T-helper 1 cell treated with Interleukin-12 subunit alpha and Interleukin-12 subunit beta and Interleukin-4 antibody, amounts not matched to agents 30 μg/mL and 1 μg/mL, for 36 hours (primary cell): ENCODE results near the gene ARHGAP5.

Experiments used
- H3K27ac Mint-ChIP-seq: one replicate; pipeline ENCODE4 v1.8.0; 2021; ENCODE audit warnings: mild to moderate bottlenecking, mixed read lengths
- H3K27me3 Mint-ChIP-seq: one replicate; pipeline ENCODE4 v1.8.0; 2021; ENCODE audit warnings: low read depth, mixed read lengths
- H3K36me3 Mint-ChIP-seq: one replicate; pipeline ENCODE4 v1.8.0; 2021; ENCODE audit warnings: low read depth, mixed read lengths
- H3K4me1 Mint-ChIP-seq: one replicate; pipeline ENCODE4 v1.8.0; 2021; ENCODE audit warnings: low read depth, mixed read lengths
- H3K4me3 Mint-ChIP-seq: one replicate; pipeline ENCODE4 v1.8.0; 2021; ENCODE audit warnings: mild to moderate bottlenecking, moderate library complexity, mixed read lengths
- H3K9me3 Mint-ChIP-seq: one replicate; pipeline ENCODE4 v1.8.0; 2021; ENCODE audit warnings: mixed read lengths

The ARHGAP5 gene

GRCh38 chr14:32068708-32069107 is 8.4 kb upstream of the ARHGAP5 start:
- no peak overlapping the region for H3K27ac Mint-ChIP-seq
- H3K4me1 Mint-ChIP-seq = peaks cover under 1% of the 10 kb centered on the region
- no peak overlapping the region for H3K4me3 Mint-ChIP-seq
- H3K9me3 Mint-ChIP-seq = no peaks in the 10 kb centered on the region
- H3K27me3 Mint-ChIP-seq = peaks cover 7% of the 10 kb centered on the region
- no peaks in the 10 kb centered on the region for H3K36me3 Mint-ChIP-seq

GRCh38 chr14:32070282-32070681 is 6.8 kb upstream of the ARHGAP5 start:
- peaks cover 19% of the 10 kb centered on the region for H3K27me3 Mint-ChIP-seq
- peaks cover 2% of the 10 kb centered on the region for H3K4me1 Mint-ChIP-seq
- H3K9me3 Mint-ChIP-seq = no peaks in the 10 kb centered on the region
- no peak overlapping the region for H3K27ac Mint-ChIP-seq
- H3K36me3 Mint-ChIP-seq = no peaks in the 10 kb centered on the region
- H3K4me3 Mint-ChIP-seq = no peak overlapping the region

- Mint-ChIP-seq H3K4me3 (no peak overlapping the region), H3K27ac (no peak overlapping the region), H3K4me1 (peaks cover 7% of the 10 kb centered on the region), H3K27me3 (peaks cover 23% of the 10 kb centered on the region), H3K9me3 (no peaks in the 10 kb centered on the region), H3K36me3 (no peaks in the 10 kb centered on the region)
Observed at GRCh38 chr14:32072676-32073075, 4.4 kb upstream of the ARHGAP5 start.

- no peaks in the 10 kb centered on the region for H3K9me3 Mint-ChIP-seq
- peak overlapping the region; percentile 25 for H3K4me3 Mint-ChIP-seq
- H3K27me3 Mint-ChIP-seq = peaks cover 23% of the 10 kb centered on the region
- peaks cover 3% of the 10 kb centered on the region for H3K36me3 Mint-ChIP-seq
- peaks cover 14% of the 10 kb centered on the region for H3K4me1 Mint-ChIP-seq
- H3K27ac Mint-ChIP-seq = no peak overlapping the region
Observed at GRCh38 chr14:32073537-32074189, 3.4 kb upstream of the ARHGAP5 start.

GRCh38 chr14:32074887-32075572 is 2.1 kb upstream of the ARHGAP5 start:
- H3K9me3 Mint-ChIP-seq = no peaks in the 10 kb centered on the region
- peaks cover 20% of the 10 kb centered on the region for H3K4me1 Mint-ChIP-seq
- H3K27me3 Mint-ChIP-seq = peaks cover 23% of the 10 kb centered on the region
- H3K36me3 Mint-ChIP-seq = peaks cover 3% of the 10 kb centered on the region
- no peak overlapping the region for H3K4me3 Mint-ChIP-seq
- H3K27ac Mint-ChIP-seq = no peak overlapping the region

GRCh38 chr14:32075672-32076277 is 1.3 kb upstream of the ARHGAP5 start:
- Mint-ChIP-seq H3K4me3 (peak overlapping the region; percentile 98), H3K36me3 (peaks cover 3% of the 10 kb centered on the region), H3K4me1 (peaks cover 23% of the 10 kb centered on the region), H3K27ac (peak overlapping the region; percentile 94), H3K9me3 (no peaks in the 10 kb centered on the region), H3K27me3 (peaks cover 23% of the 10 kb centered on the region)

GRCh38 chr14:32076278-32077080 is 625 bp upstream of the ARHGAP5 start:
- Mint-ChIP-seq H3K27ac (peak overlapping the region; percentile 94), H3K36me3 (peaks cover 3% of the 10 kb centered on the region), H3K9me3 (no peaks in the 10 kb centered on the region), H3K4me1 (peaks cover 26% of the 10 kb centered on the region), H3K27me3 (peaks cover 23% of the 10 kb centered on the region), H3K4me3 (peak overlapping the region; percentile 98)

- peak overlapping the region; percentile 97 for H3K4me3 Mint-ChIP-seq
- peaks cover 3% of the 10 kb centered on the region for H3K36me3 Mint-ChIP-seq
- H3K4me1 Mint-ChIP-seq = peaks cover 33% of the 10 kb centered on the region
- peaks cover 23% of the 10 kb centered on the region for H3K27me3 Mint-ChIP-seq
- peak overlapping the region; percentile 90 for H3K27ac Mint-ChIP-seq
- H3K9me3 Mint-ChIP-seq = no peaks in the 10 kb centered on the region
Observed at GRCh38 chr14:32078023-32078857, 1.1 kb downstream of the ARHGAP5 start.

GRCh38 chr14:32078858-32079216 is 1.7 kb downstream of the ARHGAP5 start:
- H3K4me1 Mint-ChIP-seq = peaks cover 34% of the 10 kb centered on the region
- H3K27me3 Mint-ChIP-seq = peaks cover 18% of the 10 kb centered on the region
- peak overlapping the region; percentile 97 for H3K4me3 Mint-ChIP-seq
- H3K9me3 Mint-ChIP-seq = no peaks in the 10 kb centered on the region
- H3K27ac Mint-ChIP-seq = peak overlapping the region; percentile 90
- H3K36me3 Mint-ChIP-seq = peaks cover 4% of the 10 kb centered on the region

- Mint-ChIP-seq H3K36me3 (peaks cover 4% of the 10 kb centered on the region), H3K4me1 (peaks cover 34% of the 10 kb centered on the region), H3K27me3 (peaks cover 15% of the 10 kb centered on the region), H3K9me3 (no peaks in the 10 kb centered on the region), H3K27ac (no peak overlapping the region), H3K4me3 (peak overlapping the region; percentile 97)
Observed at GRCh38 chr14:32079264-32079663, 2.2 kb downstream of the ARHGAP5 start.

GRCh38 chr14:32080001-32080510 is 3.0 kb downstream of the ARHGAP5 start:
- Mint-ChIP-seq H3K4me1 (peaks cover 36% of the 10 kb centered on the region), H3K36me3 (peaks cover 4% of the 10 kb centered on the region), H3K27me3 (peaks cover 9% of the 10 kb centered on the region), H3K27ac (no peak overlapping the region), H3K4me3 (no peak overlapping the region), H3K9me3 (no peaks in the 10 kb centered on the region)

GRCh38 chr14:32081901-32082300 is 4.8 kb downstream of the ARHGAP5 start:
- Mint-ChIP-seq H3K4me1 (peaks cover 37% of the 10 kb centered on the region), H3K9me3 (no peaks in the 10 kb centered on the region), H3K27me3 (no peaks in the 10 kb centered on the region), H3K4me3 (no peak overlapping the region), H3K36me3 (peaks cover 4% of the 10 kb centered on the region), H3K27ac (no peak overlapping the region)

GRCh38 chr14:32083315-32083624 is 6.2 kb downstream of the ARHGAP5 start:
- Mint-ChIP-seq H3K27me3 (no peaks in the 10 kb centered on the region), H3K27ac (no peak overlapping the region), H3K4me1 (peaks cover 33% of the 10 kb centered on the region), H3K4me3 (no peak overlapping the region), H3K36me3 (peaks cover 1% of the 10 kb centered on the region), H3K9me3 (no peaks in the 10 kb centered on the region)

GRCh38 chr14:32083789-32084188 is 6.7 kb downstream of the ARHGAP5 start:
- Mint-ChIP-seq H3K27me3 (no peaks in the 10 kb centered on the region), H3K27ac (no peak overlapping the region), H3K36me3 (peaks cover 1% of the 10 kb centered on the region), H3K4me1 (peaks cover 30% of the 10 kb centered on the region), H3K9me3 (no peaks in the 10 kb centered on the region), H3K4me3 (no peak overlapping the region)
